ENCODE measurements around the gene FGF12. TPM values are rescaled to one million over a fixed set of nuclear protein-coding genes. Genes with fewer than 3 reads are reported as not detected.
"Not testable (repeated sequence)": the region's sequence is repeated elsewhere in the genome, so short reads cannot be mapped to it uniquely, and the experiment has no call there.

FGF12 gene
- total and polyA plus RNA-seq, 2 experiments from 2014 or later = 6.0 to 14.3 TPM

- TF ChIP-seq EZH2 (IDR thresholded peaks at IDR 0.05; ENCODE audit: low read depth, unreplicated experiment) = no peak
- no peak for TF ChIP-seq NANOG (IDR thresholded peaks at IDR 0.05; ENCODE audit: borderline replicate concordance)
- no peak for TF ChIP-seq ZNF114 (CRISPR knock-in tag; IDR thresholded peaks at IDR 0.05)
- TF ChIP-seq REST (IDR thresholded peaks at IDR 0.05; ENCODE audit: unreplicated experiment) = no peak
- no peak for TF ChIP-seq STAT1 (IDR thresholded peaks at IDR 0.05; ENCODE audit: unreplicated experiment)
- no peak for TF ChIP-seq POLR2AphosphoS5 (IDR thresholded peaks at IDR 0.05; ENCODE audit: low read depth)
These were observed 150.1 kb downstream of the FGF12 start (continued) for GRCh38 chr3:192577271-192577670.

DNA sequence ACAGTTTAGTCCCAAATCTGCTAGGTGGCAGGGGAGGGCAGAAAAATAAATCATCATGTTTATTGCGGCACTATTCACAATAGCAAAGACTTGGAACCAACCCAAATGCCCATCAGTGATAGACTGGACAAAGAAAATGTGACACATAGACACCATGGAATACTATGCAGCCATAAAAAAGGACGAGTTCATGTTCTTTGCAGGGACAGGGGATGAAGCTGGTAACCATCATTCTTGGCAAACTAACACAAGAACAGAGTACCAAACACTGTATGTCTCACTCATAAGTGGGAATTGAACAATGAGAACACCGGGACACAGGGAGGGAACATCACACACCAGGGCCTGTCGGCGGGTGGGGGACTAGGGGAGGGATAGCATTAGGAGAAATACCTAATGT lies 150.6 kb downstream of the FGF12 start:
- H3K4me2 ChIP-seq; H3K27me3 ChIP-seq (ENCODE audit: insufficient read depth); H4K20me1 ChIP-seq (replicated peaks; ENCODE audit: insufficient read depth); H3K9me3 Mint-ChIP-seq; H3K4me3 ChIP-seq; H3K4me3 Mint-ChIP-seq; H3K36me3 Mint-ChIP-seq (ENCODE audit: low read depth); H3K36me3 ChIP-seq (ENCODE audit: insufficient read depth); H3K4me1 ChIP-seq (ENCODE audit: insufficient read depth); H3K4me1 Mint-ChIP-seq; DNase-seq (ENCODE audit: low spot score); H3F3A ChIP-seq (replicated peaks; ENCODE audit: low read depth); H3K9me2 ChIP-seq (ENCODE audit: insufficient read depth); H2AFZ ChIP-seq; H3K27me3 Mint-ChIP-seq (ENCODE audit: insufficient read depth, low read depth, poor library complexity); H3K79me2 ChIP-seq (replicated peaks; ENCODE audit: insufficient read depth); H3K27ac Mint-ChIP-seq; ATAC-seq; H3K27ac ChIP-seq (ENCODE audit: low read depth): not testable (repeated sequence)

GRCh38 chr3:192575879-192576506 lies 151.3 kb downstream of the FGF12 start:
- no peaks in the 10 kb centered on the region for H3K79me2 ChIP-seq (replicated peaks; ENCODE audit: insufficient read depth)
- no peak overlapping the region for H3K27ac Mint-ChIP-seq
- H2AFZ ChIP-seq = no peak overlapping the region
- H3K4me3 ChIP-seq = no peak overlapping the region
- ATAC-seq = no peak
- H3K4me2 ChIP-seq = no peak overlapping the region
- H3K36me3 ChIP-seq (ENCODE audit: insufficient read depth) = no peaks in the 10 kb centered on the region
- no peaks in the 10 kb centered on the region for H3F3A ChIP-seq (replicated peaks; ENCODE audit: low read depth)
- DNase-seq (ENCODE audit: low spot score) = no peak
- no peaks in the 10 kb centered on the region; the same call in 1 of the 3 replicates for H3K9me3 Mint-ChIP-seq
- no peaks in the 10 kb centered on the region for H4K20me1 ChIP-seq (replicated peaks; ENCODE audit: insufficient read depth)
- TF ChIP-seq EZH2 (IDR thresholded peaks at IDR 0.05; ENCODE audit: low read depth, unreplicated experiment) (no peak), EZH2phosphoT487 (IDR thresholded peaks at IDR 0.05; ENCODE audit: unreplicated experiment) (no peak), ZNF331 (CRISPR knock-in tag; IDR thresholded peaks at IDR 0.05; ENCODE audit: low read depth) (no peak), REST (IDR thresholded peaks at IDR 0.05; ENCODE audit: unreplicated experiment) (no peak), CREB1 (CRISPR knock-in tag; IDR thresholded peaks at IDR 0.05; ENCODE audit: low read depth) (no peak)
- TF ChIP-seq, protein P1, sequence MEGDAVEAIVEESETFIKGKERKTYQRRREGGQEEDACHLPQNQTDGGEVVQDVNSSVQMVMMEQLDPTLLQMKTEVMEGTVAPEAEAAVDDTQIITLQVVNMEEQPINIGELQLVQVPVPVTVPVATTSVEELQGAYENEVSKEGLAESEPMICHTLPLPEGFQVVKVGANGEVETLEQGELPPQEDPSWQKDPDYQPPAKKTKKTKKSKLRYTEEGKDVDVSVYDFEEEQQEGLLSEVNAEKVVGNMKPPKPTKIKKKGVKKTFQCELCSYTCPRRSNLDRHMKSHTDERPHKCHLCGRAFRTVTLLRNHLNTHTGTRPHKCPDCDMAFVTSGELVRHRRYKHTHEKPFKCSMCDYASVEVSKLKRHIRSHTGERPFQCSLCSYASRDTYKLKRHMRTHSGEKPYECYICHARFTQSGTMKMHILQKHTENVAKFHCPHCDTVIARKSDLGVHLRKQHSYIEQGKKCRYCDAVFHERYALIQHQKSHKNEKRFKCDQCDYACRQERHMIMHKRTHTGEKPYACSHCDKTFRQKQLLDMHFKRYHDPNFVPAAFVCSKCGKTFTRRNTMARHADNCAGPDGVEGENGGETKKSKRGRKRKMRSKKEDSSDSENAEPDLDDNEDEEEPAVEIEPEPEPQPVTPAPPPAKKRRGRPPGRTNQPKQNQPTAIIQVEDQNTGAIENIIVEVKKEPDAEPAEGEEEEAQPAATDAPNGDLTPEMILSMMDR (conservative IDR thresholded peaks at IDR 0.05; ENCODE audit: low read depth in 2 of 2) = no peak
- H3K27me3 ChIP-seq (ENCODE audit: insufficient read depth) = no peaks in the 10 kb centered on the region
- H3K4me1 ChIP-seq (ENCODE audit: insufficient read depth) = no peaks in the 10 kb centered on the region
- no peaks in the 10 kb centered on the region for H3K4me1 Mint-ChIP-seq
- no peaks in the 10 kb centered on the region; the same call in 2 of the 3 replicates for H3K36me3 Mint-ChIP-seq (ENCODE audit: low read depth)
- no peak overlapping the region for H3K4me3 Mint-ChIP-seq
- H3K27ac ChIP-seq (ENCODE audit: low read depth) = no peak overlapping the region
- H3K9me2 ChIP-seq (ENCODE audit: insufficient read depth) = no peaks in the 10 kb centered on the region
- H3K27me3 Mint-ChIP-seq (ENCODE audit: insufficient read depth, low read depth, poor library complexity) = peaks cover 2% of the 10 kb centered on the region
